H9 (cell line): ENCODE measurements around the gene TEX26. TPM values are rescaled to one million over a fixed set of nuclear protein-coding genes. Genes with fewer than 3 reads are reported as not detected.

ENCODE experiments used
- DNase-seq: peaks from one replicate; pipeline ENCODE4 v3.0.0-alpha.2; 2017
- H2AFZ ChIP-seq: one replicate; pipeline ENCODE4 v1.6.1; 2013; ENCODE audit warnings: mild to moderate bottlenecking, low read length, control low read depth, moderate library complexity
- H2AK5ac ChIP-seq: 2 replicates; pipeline ENCODE4 v1.6.1; 2013; ENCODE audit warnings: low read length, control low read depth, mixed read lengths; ENCODE audit not compliant: insufficient read length
- H2BK120ac ChIP-seq: one replicate; pipeline ENCODE4 v1.6.1; 2013; ENCODE audit warnings: low read depth, mild to moderate bottlenecking, low read length, control low read depth, inconsistent platforms; ENCODE audit not compliant: poor library complexity, severe bottlenecking
- H2BK12ac ChIP-seq: 2 replicates; pipeline ENCODE4 v1.6.1; 2013; ENCODE audit warnings: low read length, control low read depth, mixed read lengths, low read depth; ENCODE audit not compliant: insufficient read length
- H2BK15ac ChIP-seq: 2 replicates; pipeline ENCODE4 v1.6.1; 2013; ENCODE audit warnings: low read depth, low read length, control low read depth
- H2BK20ac ChIP-seq: one replicate; pipeline ENCODE4 v1.6.1; 2013; ENCODE audit warnings: low read depth, mild to moderate bottlenecking, low read length, control low read depth, inconsistent platforms; ENCODE audit not compliant: poor library complexity, severe bottlenecking
- H2BK5ac ChIP-seq: 2 replicates; pipeline ENCODE4 v1.6.1; 2013; ENCODE audit warnings: low read length, control low read depth, mixed read lengths; ENCODE audit not compliant: insufficient read length
- H3K14ac ChIP-seq: 2 replicates; pipeline ENCODE4 v1.6.1; 2013; ENCODE audit warnings: low read length, control low read depth; ENCODE audit not compliant: insufficient read depth
- H3K18ac ChIP-seq: 2 replicates; pipeline ENCODE4 v1.6.1; 2013; ENCODE audit warnings: low read depth, mild to moderate bottlenecking, mixed read lengths, low read length, control low read depth; ENCODE audit not compliant: insufficient read length
- H3K23ac ChIP-seq: 2 replicates; pipeline ENCODE4 v1.6.1; 2013; ENCODE audit warnings: low read length, control low read depth, mixed read lengths, low read depth; ENCODE audit not compliant: insufficient read length
- H3K23me2 ChIP-seq: 2 replicates; pipeline ENCODE4 v1.6.1; 2013; ENCODE audit warnings: low read depth, mild to moderate bottlenecking, mixed read lengths, low read length, control low read depth; ENCODE audit not compliant: insufficient read length, poor library complexity, severe bottlenecking
- H3K27ac ChIP-seq: 2 replicates; pipeline ENCODE4 v1.5.1; 2013; ENCODE audit warnings: low read length, control low read depth, mixed read lengths, low read depth; ENCODE audit not compliant: insufficient read length
- H3K27me3 ChIP-seq: 2 replicates; pipeline ENCODE4 v1.6.1; 2013; ENCODE audit warnings: low read length, control low read depth, inconsistent platforms; ENCODE audit not compliant: insufficient read depth
- H3K4ac ChIP-seq: 2 replicates; pipeline ENCODE4 v1.6.1; 2013; ENCODE audit warnings: low read depth, mild to moderate bottlenecking, control low read depth, inconsistent platforms, low read length, moderate library complexity
- H3K4me1 ChIP-seq: 2 replicates; pipeline ENCODE4 v1.6.1; 2013; ENCODE audit warnings: low read length, control low read depth, inconsistent platforms; ENCODE audit not compliant: insufficient read depth
- H3K4me2 ChIP-seq: 2 replicates; pipeline ENCODE4 v1.6.1; 2013; ENCODE audit warnings: low read length, control low read depth, mixed read lengths; ENCODE audit not compliant: insufficient read length, insufficient read depth
- H3K56ac ChIP-seq: 2 replicates; pipeline ENCODE4 v1.6.1; 2013; ENCODE audit warnings: low read depth, mild to moderate bottlenecking, mixed read lengths, low read length, control low read depth; ENCODE audit not compliant: insufficient read length
- H3K79me1 ChIP-seq: 2 replicates; pipeline ENCODE4 v1.6.1; 2013; ENCODE audit warnings: low read depth, mild to moderate bottlenecking, moderate library complexity, low read length, control low read depth, inconsistent platforms; ENCODE audit not compliant: insufficient read depth, poor library complexity, severe bottlenecking
- H3K79me2 ChIP-seq: 2 replicates; pipeline ENCODE4 v1.6.1; 2013; ENCODE audit warnings: low read length, control low read depth, inconsistent platforms; ENCODE audit not compliant: insufficient read depth
- H3K9ac ChIP-seq: 2 replicates; pipeline ENCODE4 v1.6.1; 2013; ENCODE audit warnings: low read length, control low read depth, mixed read lengths; ENCODE audit not compliant: insufficient read length; ENCODE audit errors: extremely low read depth
- H3K9me3 ChIP-seq: one replicate; pipeline ENCODE4 v1.6.1; 2013; ENCODE audit warnings: low read depth, low read length, inconsistent platforms; ENCODE audit not compliant: control insufficient read depth
- H3T11ph ChIP-seq: one replicate; pipeline ENCODE4 v1.6.1; 2013; ENCODE audit warnings: mild to moderate bottlenecking, low read length, control low read depth, inconsistent platforms
- H4K20me1 ChIP-seq: one replicate; pipeline ENCODE4 v1.6.1; 2013; ENCODE audit not compliant: control insufficient read depth, insufficient read length, insufficient read depth
- H4K5ac ChIP-seq: 2 replicates; pipeline ENCODE4 v1.6.1; 2013; ENCODE audit warnings: low read depth, mild to moderate bottlenecking, mixed read lengths, low read length, control low read depth; ENCODE audit not compliant: insufficient read length
- H4K8ac ChIP-seq: replicated peaks from 2 replicates; pipeline ENCODE4 v1.6.1; 2013; ENCODE audit warnings: low read length, control low read depth, mixed read lengths, low read depth; ENCODE audit not compliant: insufficient read length
- H4K91ac ChIP-seq: 2 replicates; pipeline ENCODE4 v1.6.1; 2013; ENCODE audit warnings: low read depth, mild to moderate bottlenecking, moderate library complexity, mixed read lengths, low read length, control low read depth; ENCODE audit not compliant: insufficient read length
- H3K27ac Mint-ChIP-seq, 3 experiments: 2 replicates in 2 of 3; 3 replicates in 1 of 3; pipeline ENCODE4 v1.8.0; 2020 to 2021; ENCODE audit warnings: mixed read lengths in 3 of 3, mild to moderate bottlenecking in 1 of 3, moderate library complexity in 1 of 3
- H3K27me3 Mint-ChIP-seq: 2 replicates; pipeline ENCODE4 v1.8.0; 2021; ENCODE audit warnings: low read depth, mild to moderate bottlenecking, moderate library complexity, mixed read lengths
- H3K36me3 Mint-ChIP-seq, 3 experiments: 2 replicates in 2 of 3; 3 replicates in 1 of 3; pipeline ENCODE4 v1.8.0; 2020 to 2021; ENCODE audit warnings: low read depth in 3 of 3, mixed read lengths in 3 of 3; ENCODE audit not compliant: insufficient read depth in 1 of 3
- H3K4me1 Mint-ChIP-seq, 2 experiments: 2 replicates each; pipeline ENCODE4 v1.8.0; 2020; ENCODE audit warnings: mixed read lengths in 2 of 2
- H3K4me3 Mint-ChIP-seq, 2 experiments: 2 replicates in 1 of 2; 3 replicates in 1 of 2; pipeline ENCODE4 v1.8.0; 2020 to 2021; ENCODE audit warnings: mild to moderate bottlenecking in 2 of 2, mixed read lengths in 2 of 2, moderate library complexity in 1 of 2
- H3K9me3 Mint-ChIP-seq, 2 experiments: 2 replicates in 1 of 2; 3 replicates in 1 of 2; pipeline ENCODE4 v1.8.0; 2020; ENCODE audit warnings: mild to moderate bottlenecking in 2 of 2, mixed read lengths in 2 of 2, moderate library complexity in 1 of 2
- CTCF ChIP-seq: fragments of 200-600 bp; sonication (generic); conservative IDR thresholded peaks from 3 replicates; pipeline ENCODE4 v1.8.0; 2021; ENCODE audit warnings: antibody characterized with exemption, mild to moderate bottlenecking
- WGBS: extraction: QIAGEN DNeasy Blood & Tissue Kit; methylation state at CpG from one replicate; pipeline ENCODE4 v1.1.7; 2013; ENCODE audit warnings: missing lambda C conversion rate, low lambda C conversion rate, mixed read lengths; ENCODE audit not compliant: insufficient read length; ENCODE audit errors: extremely low coverage; 5-methylcytosine and 5-hydroxymethylcytosine counted together
- total RNA-seq: library from RNA; stranded (reverse); gene quantifications from 2 replicates; pipeline ENCODE4 v1.2.1, GENCODE V29; 2021

The TEX26 gene
- total RNA-seq, 1 experiment from 2014 or later: not detected

DNA sequence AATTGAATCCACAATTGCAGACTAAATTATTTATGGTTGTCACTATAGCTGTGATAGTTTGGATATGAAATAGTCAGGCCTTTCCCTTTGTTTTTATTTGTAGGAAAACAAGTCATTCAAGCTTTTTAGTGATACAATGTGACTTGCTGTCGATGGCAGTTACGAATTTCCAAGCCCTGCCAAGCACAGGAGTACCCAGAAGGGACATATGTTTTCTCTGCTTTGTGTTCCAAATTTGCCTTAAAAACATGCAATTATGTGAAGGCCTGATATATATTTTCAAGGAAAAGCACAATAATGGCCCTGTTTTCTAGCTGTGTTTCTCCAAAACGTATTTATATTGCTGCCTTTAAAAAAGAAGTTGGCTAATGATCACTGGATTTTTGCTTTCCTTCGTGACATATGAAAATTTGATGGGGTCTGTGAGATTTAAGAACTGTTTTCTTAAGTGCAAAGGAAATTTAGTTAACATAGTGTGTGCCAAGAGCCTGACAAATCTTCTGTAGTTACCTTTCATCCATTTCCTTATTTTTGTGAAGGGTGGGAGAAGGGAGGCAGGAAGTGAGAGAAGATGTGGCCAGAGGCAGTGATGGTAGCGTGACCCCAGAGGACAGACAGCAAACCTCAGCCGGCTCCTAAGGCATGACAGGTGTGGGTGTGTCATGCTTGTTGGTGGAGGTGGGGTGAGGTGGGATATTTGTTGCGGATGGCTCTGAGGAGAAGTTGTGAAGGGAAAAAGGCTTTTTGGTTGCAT is 79.6 kb downstream of the TEX26 start:
- Histone ChIP-seq H3T11ph (no peak overlapping the region), H4K91ac (no peak overlapping the region), H3K4me1 (no peaks in the 10 kb centered on the region), H2BK5ac (no peak overlapping the region), H3K23me2 (no peaks in the 10 kb centered on the region), H3K9me3 (no peaks in the 10 kb centered on the region), H3K23ac (no peak overlapping the region), H3K4me2 (no peak overlapping the region), H3K9ac (no peak overlapping the region), H2AK5ac (no peak overlapping the region), H2BK12ac (no peak overlapping the region), H4K8ac (no peak overlapping the region), H2BK15ac (no peak overlapping the region), H3K56ac (no peak overlapping the region), H3K18ac (no peak overlapping the region), H3K79me2 (no peaks in the 10 kb centered on the region), H3K27me3 (no peaks in the 10 kb centered on the region), H2AFZ (no peak overlapping the region), H4K20me1 (no peaks in the 10 kb centered on the region), H3K27ac (no peak overlapping the region), H3K4ac (no peak overlapping the region), H3K79me1 (no peaks in the 10 kb centered on the region), H2BK20ac (no peak overlapping the region), H4K5ac (no peak overlapping the region), H3K14ac (no peak overlapping the region), H2BK120ac (no peak overlapping the region)
- Mint-ChIP-seq H3K27me3 (no peaks in the 10 kb centered on the region), H3K36me3 (no peaks in the 10 kb centered on the region), H3K27ac (peak overlapping the region in 2 of 3 experiments; percentile 75 to 76; a peak in 4 of 7 replicates), H3K9me3 (no peaks in the 10 kb centered on the region), H3K4me3 (no peak overlapping the region), H3K4me1 (peaks cover 23 to 25% of the 10 kb centered on the region in 2 experiments)
- peak; percentile 37 for DNase-seq
- no peak for TF ChIP-seq CTCF
- no CpG with 5 or more reads among the region's 7 CpGs for WGBS
